KMS-11 (cell line): ENCODE results near the gene TBX21.

Experiments
- H2AFZ ChIP-seq: fragments of 200-600 bp; sonication (generic); 2 replicates; pipeline ENCODE4 v1.6.1; 2016; ENCODE audit warnings: antibody characterized with exemption, mixed run types, low read depth
- H3K27ac ChIP-seq: fragments of 200-600 bp; sonication (generic); 2 replicates; pipeline ENCODE4 v1.6.1; 2016; ENCODE audit warnings: mild to moderate bottlenecking, mixed run types
- H3K27me3 ChIP-seq: fragments of 200-600 bp; sonication (generic); 2 replicates; pipeline ENCODE4 v1.6.1; 2017; ENCODE audit warnings: mild to moderate bottlenecking, low read depth, mixed run types, moderate library complexity; ENCODE audit not compliant: insufficient read depth
- H3K36me3 ChIP-seq: fragments of 200-600 bp; sonication (generic); 2 replicates; pipeline ENCODE4 v1.6.1; 2017; ENCODE audit warnings: mild to moderate bottlenecking, mixed run types; ENCODE audit not compliant: insufficient read depth
- H3K4me1 ChIP-seq: fragments of 200-600 bp; sonication (generic); 2 replicates; pipeline ENCODE4 v1.6.1; 2016; ENCODE audit warnings: mild to moderate bottlenecking, low read depth, mixed run types; ENCODE audit not compliant: poor library complexity, severe bottlenecking
- H3K4me2 ChIP-seq: fragments of 200-600 bp; sonication (generic); 2 replicates; pipeline ENCODE4 v1.7.0; 2016; ENCODE audit warnings: mild to moderate bottlenecking, mixed run types
- H3K4me3 ChIP-seq: fragments of 200-600 bp; sonication (generic); IDR thresholded peaks from 2 replicates; pipeline ENCODE4 v1.6.1; 2017; ENCODE audit warnings: low read depth, low read length, mixed read lengths; ENCODE audit not compliant: insufficient read depth
- H3K79me2 ChIP-seq: fragments of 200-600 bp; sonication (generic); 2 replicates; pipeline ENCODE4 v1.6.1; 2016; ENCODE audit warnings: low read depth, mixed run types; ENCODE audit not compliant: insufficient read depth
- H3K9ac ChIP-seq: fragments of 200-600 bp; sonication (generic); 2 replicates; pipeline ENCODE4 v1.6.1; 2016; ENCODE audit warnings: mild to moderate bottlenecking, mixed run types
- H4K20me1 ChIP-seq: fragments of 200-600 bp; sonication (generic); 2 replicates; pipeline ENCODE4 v1.6.1; 2016; ENCODE audit warnings: mild to moderate bottlenecking, mixed run types; ENCODE audit not compliant: insufficient read depth
- TF ChIP-seq, protein P1 (sequence below): fragments of 200-600 bp; sonication (generic); conservative IDR thresholded peaks from 2 replicates; pipeline ENCODE4 v1.6.1; 2017; ENCODE audit warnings: low read depth, mild to moderate bottlenecking, antibody characterized with exemption, low read length, moderate library complexity, mixed read lengths

Gene TBX21, protein sequence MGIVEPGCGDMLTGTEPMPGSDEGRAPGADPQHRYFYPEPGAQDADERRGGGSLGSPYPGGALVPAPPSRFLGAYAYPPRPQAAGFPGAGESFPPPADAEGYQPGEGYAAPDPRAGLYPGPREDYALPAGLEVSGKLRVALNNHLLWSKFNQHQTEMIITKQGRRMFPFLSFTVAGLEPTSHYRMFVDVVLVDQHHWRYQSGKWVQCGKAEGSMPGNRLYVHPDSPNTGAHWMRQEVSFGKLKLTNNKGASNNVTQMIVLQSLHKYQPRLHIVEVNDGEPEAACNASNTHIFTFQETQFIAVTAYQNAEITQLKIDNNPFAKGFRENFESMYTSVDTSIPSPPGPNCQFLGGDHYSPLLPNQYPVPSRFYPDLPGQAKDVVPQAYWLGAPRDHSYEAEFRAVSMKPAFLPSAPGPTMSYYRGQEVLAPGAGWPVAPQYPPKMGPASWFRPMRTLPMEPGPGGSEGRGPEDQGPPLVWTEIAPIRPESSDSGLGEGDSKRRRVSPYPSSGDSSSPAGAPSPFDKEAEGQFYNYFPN

DNA sequence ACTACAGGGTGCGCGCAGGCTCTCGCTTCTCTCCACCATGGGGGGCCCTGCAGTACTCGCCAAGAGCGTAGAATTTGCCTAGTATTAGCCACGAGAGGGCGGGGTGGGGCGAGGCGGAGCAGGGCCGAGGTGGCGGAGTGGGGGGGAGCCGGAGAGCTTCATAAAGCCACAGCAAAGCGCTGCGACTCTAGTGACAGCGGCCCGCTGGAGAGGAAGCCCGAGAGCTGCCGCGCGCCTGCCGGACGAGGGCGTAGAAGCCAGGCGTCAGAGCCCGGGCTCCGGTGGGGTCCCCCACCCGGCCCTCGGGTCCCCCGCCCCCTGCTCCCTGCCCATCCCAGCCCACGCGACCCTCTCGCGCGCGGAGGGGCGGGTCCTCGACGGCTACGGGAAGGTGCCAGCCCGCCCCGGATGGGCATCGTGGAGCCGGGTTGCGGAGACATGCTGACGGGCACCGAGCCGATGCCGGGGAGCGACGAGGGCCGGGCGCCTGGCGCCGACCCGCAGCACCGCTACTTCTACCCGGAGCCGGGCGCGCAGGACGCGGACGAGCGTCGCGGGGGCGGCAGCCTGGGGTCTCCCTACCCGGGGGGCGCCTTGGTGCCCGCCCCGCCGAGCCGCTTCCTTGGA is at the start of gene TBX21:
TSS of gene TBX21 (plus strand) at position 190 of the 627 bp plus-strand sequence. CDS start at position 409, 219 bp downstream.
- Histone ChIP-seq H4K20me1 (no peaks in the 10 kb centered on the region), H3K36me3 (no peaks in the 10 kb centered on the region), H3K9ac (no peak within 1 kb of the TSS), H3K27ac (no peak within 1 kb of the TSS), H3K79me2 (no peaks in the 10 kb centered on the region), H3K4me2 (no peak within 1 kb of the TSS), H2AFZ (no peak within 1 kb of the TSS), H3K4me3 (no peak within 1 kb of the TSS), H3K4me1 (no peaks in the 10 kb centered on the region), H3K27me3 (peaks cover 3% of the 10 kb centered on the region; the same call in 1 of the 2 replicates)
- TF ChIP-seq, protein P1, sequence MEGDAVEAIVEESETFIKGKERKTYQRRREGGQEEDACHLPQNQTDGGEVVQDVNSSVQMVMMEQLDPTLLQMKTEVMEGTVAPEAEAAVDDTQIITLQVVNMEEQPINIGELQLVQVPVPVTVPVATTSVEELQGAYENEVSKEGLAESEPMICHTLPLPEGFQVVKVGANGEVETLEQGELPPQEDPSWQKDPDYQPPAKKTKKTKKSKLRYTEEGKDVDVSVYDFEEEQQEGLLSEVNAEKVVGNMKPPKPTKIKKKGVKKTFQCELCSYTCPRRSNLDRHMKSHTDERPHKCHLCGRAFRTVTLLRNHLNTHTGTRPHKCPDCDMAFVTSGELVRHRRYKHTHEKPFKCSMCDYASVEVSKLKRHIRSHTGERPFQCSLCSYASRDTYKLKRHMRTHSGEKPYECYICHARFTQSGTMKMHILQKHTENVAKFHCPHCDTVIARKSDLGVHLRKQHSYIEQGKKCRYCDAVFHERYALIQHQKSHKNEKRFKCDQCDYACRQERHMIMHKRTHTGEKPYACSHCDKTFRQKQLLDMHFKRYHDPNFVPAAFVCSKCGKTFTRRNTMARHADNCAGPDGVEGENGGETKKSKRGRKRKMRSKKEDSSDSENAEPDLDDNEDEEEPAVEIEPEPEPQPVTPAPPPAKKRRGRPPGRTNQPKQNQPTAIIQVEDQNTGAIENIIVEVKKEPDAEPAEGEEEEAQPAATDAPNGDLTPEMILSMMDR, result no peak; the same call in 1 of the 2 replicates

DNA sequence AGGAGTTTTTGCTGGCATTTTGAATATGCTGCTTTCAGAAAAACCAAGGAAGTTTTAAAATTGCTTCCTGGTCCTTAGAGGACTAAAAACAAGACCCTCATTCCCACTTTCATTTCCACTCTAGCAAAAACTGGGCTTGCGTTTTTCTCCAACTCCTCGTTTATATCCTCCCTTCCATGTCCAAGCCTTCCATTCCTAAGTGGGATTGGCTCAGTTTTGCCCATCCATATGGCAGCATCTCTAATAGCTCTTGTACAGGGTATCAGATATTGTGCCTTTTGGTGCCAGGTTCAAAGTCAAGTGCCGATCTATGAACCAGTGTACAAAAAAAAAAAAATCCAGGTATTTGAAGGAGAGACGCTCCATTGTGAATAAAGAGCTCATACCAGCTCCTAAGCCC is 49.0 kb upstream of the TBX21 start:
- no peak overlapping the region for H3K27ac ChIP-seq
- H3K4me1 ChIP-seq, result peaks cover 28% of the 10 kb centered on the region
- TF ChIP-seq, protein P1, result no peak
- H3K79me2 ChIP-seq, result no peaks in the 10 kb centered on the region
- no peak overlapping the region for H3K4me3 ChIP-seq
- H3K9ac ChIP-seq, result no peak overlapping the region
- H3K27me3 ChIP-seq, result no peaks in the 10 kb centered on the region
- H3K36me3 ChIP-seq, result peaks cover 18% of the 10 kb centered on the region; the same call in 1 of the 2 replicates
- H4K20me1 ChIP-seq, result no peaks in the 10 kb centered on the region
- no peak overlapping the region for H3K4me2 ChIP-seq
- no peak overlapping the region for H2AFZ ChIP-seq

DNA sequence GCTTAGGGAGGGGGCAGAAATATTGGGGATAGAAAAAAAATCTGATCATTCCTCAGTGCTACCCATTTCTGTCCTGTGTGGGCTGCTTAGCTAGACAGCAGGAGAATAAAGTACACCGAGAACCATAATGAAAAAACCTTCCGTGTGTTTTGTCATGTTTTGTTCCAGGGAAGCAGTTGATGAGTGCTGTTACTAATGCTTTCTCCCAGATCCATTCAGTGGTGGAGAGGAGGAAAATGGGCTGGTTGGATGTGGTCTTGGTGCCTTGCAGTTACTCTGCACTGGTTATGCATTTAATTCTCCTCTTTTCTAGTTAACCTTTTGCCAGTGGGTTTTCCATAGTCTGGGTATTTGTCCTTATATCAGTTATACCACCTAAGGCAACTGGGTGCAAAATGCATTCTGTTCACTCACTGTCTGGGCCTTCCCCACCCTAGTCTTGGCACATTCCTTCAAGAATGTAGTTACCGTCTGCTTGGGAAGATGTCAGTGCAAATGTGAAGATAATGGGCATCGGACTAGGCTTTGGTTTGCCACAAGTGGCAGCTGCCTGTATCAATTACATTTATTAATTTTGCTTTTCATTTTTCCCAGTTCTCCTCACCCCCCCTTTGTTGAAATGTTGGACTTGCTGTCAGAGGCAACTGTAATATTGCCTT is 48.4 kb upstream of the TBX21 start:
- Histone ChIP-seq H3K36me3 (peaks cover 16% of the 10 kb centered on the region; the same call in 1 of the 2 replicates), H3K4me3 (no peak overlapping the region), H2AFZ (no peak overlapping the region), H3K27ac (no peak overlapping the region), H3K79me2 (no peaks in the 10 kb centered on the region), H3K4me2 (no peak overlapping the region), H3K4me1 (peaks cover 28% of the 10 kb centered on the region), H4K20me1 (no peaks in the 10 kb centered on the region), H3K9ac (no peak overlapping the region), H3K27me3 (no peaks in the 10 kb centered on the region)
- TF ChIP-seq, protein P1, result no peak

DNA sequence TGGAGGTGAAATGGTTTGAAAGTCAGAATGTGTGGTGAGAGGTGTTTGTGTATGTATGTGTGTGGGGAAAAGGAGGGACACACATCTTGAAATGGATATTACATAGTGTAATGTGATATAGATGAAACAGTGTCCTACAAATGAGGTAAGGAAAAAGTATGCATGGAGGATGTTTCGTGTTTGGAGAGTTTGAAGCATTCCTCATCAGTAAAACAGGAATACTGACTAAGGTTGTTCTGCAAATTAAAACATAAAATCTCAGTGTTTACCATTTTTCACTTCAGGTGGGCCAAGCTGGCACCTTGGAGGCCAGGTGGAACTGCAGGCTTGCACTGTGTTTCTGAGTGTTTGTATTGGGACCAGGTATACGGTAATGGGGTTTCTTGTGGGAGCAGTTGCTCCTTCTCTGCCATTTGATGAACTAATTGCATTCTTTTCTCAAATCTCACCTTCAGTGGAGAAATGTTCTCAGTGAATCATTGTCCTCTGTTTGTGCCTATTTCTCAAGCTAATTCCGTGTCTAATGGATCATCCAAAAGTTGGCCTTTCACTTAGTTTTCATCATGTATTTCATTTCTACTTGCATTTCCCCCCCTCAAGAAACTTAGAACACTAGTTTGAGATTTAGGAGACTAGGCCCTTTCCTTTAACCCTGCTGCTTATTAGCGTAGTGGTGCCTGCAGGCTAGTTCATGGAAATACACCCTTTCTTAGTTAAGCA is 47.3 kb upstream of the TBX21 start:
- no peak overlapping the region for H3K9ac ChIP-seq
- H3K4me2 ChIP-seq, result no peak overlapping the region
- H3K27me3 ChIP-seq, result no peaks in the 10 kb centered on the region
- no peak overlapping the region for H3K4me3 ChIP-seq
- TF ChIP-seq, protein P1, result no peak
- H3K27ac ChIP-seq, result no peak overlapping the region
- H3K79me2 ChIP-seq, result no peaks in the 10 kb centered on the region
- H3K4me1 ChIP-seq, result peaks cover 28% of the 10 kb centered on the region
- peaks cover 10% of the 10 kb centered on the region; the same call in 1 of the 2 replicates for H3K36me3 ChIP-seq
- no peaks in the 10 kb centered on the region for H4K20me1 ChIP-seq
- H2AFZ ChIP-seq, result no peak overlapping the region
